ENCODE results near the gene RBPJ.

RBPJ gene

DNA sequence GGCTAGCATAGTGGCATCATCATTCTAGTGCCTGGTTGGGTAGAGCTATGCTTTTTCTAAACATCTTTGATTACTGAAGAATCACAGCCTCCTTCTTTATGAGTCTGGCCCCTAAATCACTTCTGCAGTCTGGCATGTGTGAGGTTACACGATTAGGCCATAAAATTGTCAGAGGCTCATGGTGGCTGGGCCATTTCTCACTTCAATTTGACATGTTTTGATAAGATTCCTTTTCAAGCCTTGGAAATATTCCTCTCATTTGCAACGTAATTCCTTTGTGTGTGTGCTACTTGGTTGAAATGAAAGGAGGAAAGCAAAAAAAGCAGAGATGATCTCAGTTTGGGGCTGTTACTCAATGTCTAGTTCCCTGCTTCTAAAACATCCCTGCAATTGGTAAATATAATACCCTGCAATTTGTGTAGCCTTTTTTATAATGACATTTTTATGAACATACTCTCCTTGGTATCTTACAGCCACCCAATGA is 163.3 kb downstream of the RBPJ start:
- no peaks in the 10 kb centered on the region for H3K4me1 ChIP-seq
- no peak overlapping the region for H3K27ac ChIP-seq
- DNase-seq = no peak
- H3K9me3 ChIP-seq = no peaks in the 10 kb centered on the region
- no peak overlapping the region for H3K4me3 ChIP-seq
- intact Hi-C loops (cut with DNase I; ENCODE audit: low total_unique reads) = no loop called here
- TF ChIP-seq CTCF (IDR thresholded peaks at IDR 0.05) = no peak
- no peaks in the 10 kb centered on the region for H3K36me3 ChIP-seq
- peaks cover 0 to 5% of the 10 kb centered on the region in 2 donors for H3K27me3 ChIP-seq

DNA sequence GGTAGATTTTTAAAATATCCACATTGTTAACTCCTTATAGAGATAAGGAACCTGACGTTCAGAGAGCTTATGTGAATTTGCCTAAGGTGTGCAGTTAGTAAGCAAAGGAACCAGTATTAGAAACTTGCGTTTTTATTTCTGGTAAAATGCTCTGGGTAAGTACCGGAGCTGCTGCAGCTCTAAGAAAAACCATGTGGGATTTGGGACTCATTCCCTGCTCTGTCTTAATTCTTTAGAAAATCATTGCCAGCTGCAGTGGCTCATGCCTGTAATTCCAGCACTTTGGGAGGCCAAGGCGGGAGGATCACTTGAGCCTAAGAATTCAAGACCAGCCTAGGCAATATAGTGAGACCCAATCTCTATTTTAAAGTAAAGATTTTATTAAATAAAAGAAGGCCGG is 163.7 kb downstream of the RBPJ start:
- Histone ChIP-seq H3K4me3 (no peak overlapping the region), H3K27ac (no peak overlapping the region), H3K4me1 (no peaks in the 10 kb centered on the region), H3K27me3 (peaks cover 0 to 5% of the 10 kb centered on the region in 2 donors), H3K9me3 (no peaks in the 10 kb centered on the region), H3K36me3 (no peaks in the 10 kb centered on the region)
- DNase-seq = no peak
- intact Hi-C loops (cut with DNase I; ENCODE audit: low total_unique reads) = no loop called here
- TF ChIP-seq CTCF (IDR thresholded peaks at IDR 0.05) = no peak

All from tibial artery (tissue), 4 donors.